Kidney (tissue), 14 donors: Measurements from ENCODE around the gene TANGO2. TPM values are rescaled to one million over a fixed set of nuclear protein-coding genes. Genes with fewer than 3 reads are reported as not detected.

Experiments used
- DNase-seq, 5 donors: peaks; one replicate each; pipeline ENCODE4 v3.0.0-alpha.2; 2013 to 2020
- FAIRE-seq: peaks from 2 replicates; lab custom pipeline; 2012; peaks lifted over from hg19 to GRCh38; lab: Jason Lieb, UNC
- H3K27ac ChIP-seq, 2 donors: one replicate each; pipeline ENCODE4 v1.7.0; 2013; ENCODE audit warnings: low read depth in 2 of 2, low read length in 2 of 2, inconsistent platforms in 1 of 2
- H3K27me3 ChIP-seq: one replicate; pipeline ENCODE4 v1.7.1; 2013; ENCODE audit warnings: low read length, inconsistent platforms; ENCODE audit not compliant: control insufficient read depth, insufficient read depth
- H3K36me3 ChIP-seq, 3 donors: one replicate each; pipeline versions ENCODE4 v1.7.0 to v1.7.1; 2013; ENCODE audit warnings: low read length in 3 of 3, control low read depth in 1 of 3, inconsistent platforms in 1 of 3; ENCODE audit not compliant: insufficient read depth in 3 of 3, control insufficient read depth in 2 of 3
- H3K4me1 ChIP-seq, 3 donors: one replicate each; pipeline versions ENCODE4 v1.7.0 to v1.7.1; 2013; ENCODE audit warnings: low read length in 3 of 3, inconsistent platforms in 1 of 3, low read depth in 1 of 3; ENCODE audit not compliant: control insufficient read depth in 2 of 3, insufficient read depth in 2 of 3
- H3K4me3 ChIP-seq, 3 donors: one replicate each; pipeline versions ENCODE4 v1.7.0 to v1.8.1; 2013; ENCODE audit warnings: low read length in 3 of 3, control low read depth in 1 of 3, inconsistent platforms in 1 of 3
- H3K9ac ChIP-seq, 3 donors: one replicate each; pipeline versions ENCODE4 v1.7.0 to v1.7.1; 2013; ENCODE audit warnings: low read length in 3 of 3, control low read depth in 1 of 3, inconsistent platforms in 1 of 3
- H3K9me3 ChIP-seq, 3 donors: one replicate each; pipeline versions ENCODE4 v1.7.0 to v1.7.1; 2013; ENCODE audit warnings: low read length in 3 of 3, control low read depth in 1 of 3, inconsistent platforms in 1 of 3; ENCODE audit not compliant: control insufficient read depth in 2 of 3, insufficient read depth in 1 of 3
- intact Hi-C: fragments of 100-400 bp; cut with DNase I; formaldehyde crosslinking; loops from one replicate; pipeline ENCODE4 v1.11.1; 2022
- polyA plus RNA-seq: library from polyadenylated mRNA; stranded (reverse); fragments of 350-450 nt; fragmentation: Illumina TruSeq; extraction: RNeasy Lipid Tissue Mini Kit (QIAGEN cat#74804); gene quantifications from one replicate; pipeline ENCODE4 v1.2.3, GENCODE V29; 2014; ENCODE audit warnings: low read depth, low replicate concordance; ENCODE audit not compliant: insufficient read depth
- total RNA-seq: library from RNA; stranded (reverse); fragmentation: NEBNext Ultra II Directional; extraction: Animal tissue kit (Norgen Biotek cat#: 25700); gene quantifications from one replicate; pipeline ENCODE4 v1.2.1, GENCODE V29; 2021
- TF ChIP-seq, protein P1 (sequence below): IDR thresholded peaks from 3 replicates; pipeline ENCODE4 v1.5.1; 2012; ENCODE audit warnings: mild to moderate bottlenecking, moderate library complexity, borderline replicate concordance; ENCODE audit not compliant: insufficient read depth; ENCODE audit errors: extremely low read depth
- donor health status: control.
- donor health status: control.
- donor health status: control.
- donor health status: control.
- donor health status: control.
- donor health status: DM: yes; HTN: yes; CAD: no.
- donor health status: Normal renal cell carcinoma (clear cell type).

TANGO2 gene
- total and polyA plus RNA-seq, 2 donors from 2014 or later: 27.7 to 37.3 TPM

DNA sequence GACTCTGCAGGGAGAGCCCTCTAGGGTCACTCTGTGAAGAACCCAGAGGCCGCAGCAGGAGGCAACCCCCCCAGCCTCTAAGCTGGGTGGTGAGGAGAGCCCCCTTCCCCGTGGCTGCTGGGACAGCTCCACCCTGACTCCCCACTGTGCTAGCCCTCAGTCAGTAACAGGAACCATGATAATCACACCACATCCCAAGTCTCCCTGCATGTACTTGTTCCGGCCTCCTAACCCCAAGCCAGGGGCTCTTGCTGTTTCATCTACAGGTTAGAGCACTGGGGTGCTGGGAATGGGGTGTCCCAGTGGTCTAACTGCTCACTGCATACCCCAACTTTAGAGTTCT lies 31.2 kb upstream of the TANGO2 start:
- Histone ChIP-seq H3K9ac (no peak overlapping the region), H3K27ac (no peak overlapping the region), H3K4me3 (no peak overlapping the region), H3K9me3 (no peaks in the 10 kb centered on the region), H3K27me3 (no peaks in the 10 kb centered on the region), H3K36me3 (no peaks in the 10 kb centered on the region), H3K4me1 (peaks cover 0 to 19% (median 0%) of the 10 kb centered on the region in 3 donors)
- intact Hi-C loops: no loop called here
- FAIRE-seq: no peak
- no peak for DNase-seq
- TF ChIP-seq, protein P1, sequence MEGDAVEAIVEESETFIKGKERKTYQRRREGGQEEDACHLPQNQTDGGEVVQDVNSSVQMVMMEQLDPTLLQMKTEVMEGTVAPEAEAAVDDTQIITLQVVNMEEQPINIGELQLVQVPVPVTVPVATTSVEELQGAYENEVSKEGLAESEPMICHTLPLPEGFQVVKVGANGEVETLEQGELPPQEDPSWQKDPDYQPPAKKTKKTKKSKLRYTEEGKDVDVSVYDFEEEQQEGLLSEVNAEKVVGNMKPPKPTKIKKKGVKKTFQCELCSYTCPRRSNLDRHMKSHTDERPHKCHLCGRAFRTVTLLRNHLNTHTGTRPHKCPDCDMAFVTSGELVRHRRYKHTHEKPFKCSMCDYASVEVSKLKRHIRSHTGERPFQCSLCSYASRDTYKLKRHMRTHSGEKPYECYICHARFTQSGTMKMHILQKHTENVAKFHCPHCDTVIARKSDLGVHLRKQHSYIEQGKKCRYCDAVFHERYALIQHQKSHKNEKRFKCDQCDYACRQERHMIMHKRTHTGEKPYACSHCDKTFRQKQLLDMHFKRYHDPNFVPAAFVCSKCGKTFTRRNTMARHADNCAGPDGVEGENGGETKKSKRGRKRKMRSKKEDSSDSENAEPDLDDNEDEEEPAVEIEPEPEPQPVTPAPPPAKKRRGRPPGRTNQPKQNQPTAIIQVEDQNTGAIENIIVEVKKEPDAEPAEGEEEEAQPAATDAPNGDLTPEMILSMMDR: no peak

DNA sequence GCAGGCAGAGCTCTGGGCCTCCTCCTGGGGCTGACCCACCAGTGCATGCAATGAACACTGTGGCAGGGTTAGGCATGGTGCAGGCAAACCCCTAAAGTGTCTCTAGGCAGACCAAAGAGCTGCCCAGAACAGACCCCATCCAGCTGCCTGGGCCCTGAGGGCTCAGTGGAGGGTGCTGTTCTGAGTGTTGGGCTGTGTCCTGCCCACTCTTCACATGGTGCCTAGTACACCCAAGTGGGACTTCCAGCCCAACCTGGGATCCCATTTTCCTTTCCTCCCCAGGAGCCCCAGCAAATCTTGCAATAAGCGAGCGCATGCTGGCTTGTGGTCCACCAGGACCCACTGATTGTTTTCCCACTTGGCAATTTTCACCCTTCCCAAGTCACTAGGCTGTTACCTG lies 30.7 kb upstream of the TANGO2 start:
- DNase-seq: peak in 1 of 5 donors; percentile 38
- H3K27ac ChIP-seq: peak overlapping the region in 1 of 2 donors; percentile 3
- no peaks in the 10 kb centered on the region for H3K36me3 ChIP-seq
- H3K9ac ChIP-seq: no peak overlapping the region
- intact Hi-C loops: no loop called here
- no peak overlapping the region for H3K4me3 ChIP-seq
- no peaks in the 10 kb centered on the region for H3K9me3 ChIP-seq
- H3K27me3 ChIP-seq: no peaks in the 10 kb centered on the region
- TF ChIP-seq, protein P1: no peak
- FAIRE-seq: no peak
- H3K4me1 ChIP-seq: peaks cover 0 to 18% (median 0%) of the 10 kb centered on the region in 3 donors

DNA sequence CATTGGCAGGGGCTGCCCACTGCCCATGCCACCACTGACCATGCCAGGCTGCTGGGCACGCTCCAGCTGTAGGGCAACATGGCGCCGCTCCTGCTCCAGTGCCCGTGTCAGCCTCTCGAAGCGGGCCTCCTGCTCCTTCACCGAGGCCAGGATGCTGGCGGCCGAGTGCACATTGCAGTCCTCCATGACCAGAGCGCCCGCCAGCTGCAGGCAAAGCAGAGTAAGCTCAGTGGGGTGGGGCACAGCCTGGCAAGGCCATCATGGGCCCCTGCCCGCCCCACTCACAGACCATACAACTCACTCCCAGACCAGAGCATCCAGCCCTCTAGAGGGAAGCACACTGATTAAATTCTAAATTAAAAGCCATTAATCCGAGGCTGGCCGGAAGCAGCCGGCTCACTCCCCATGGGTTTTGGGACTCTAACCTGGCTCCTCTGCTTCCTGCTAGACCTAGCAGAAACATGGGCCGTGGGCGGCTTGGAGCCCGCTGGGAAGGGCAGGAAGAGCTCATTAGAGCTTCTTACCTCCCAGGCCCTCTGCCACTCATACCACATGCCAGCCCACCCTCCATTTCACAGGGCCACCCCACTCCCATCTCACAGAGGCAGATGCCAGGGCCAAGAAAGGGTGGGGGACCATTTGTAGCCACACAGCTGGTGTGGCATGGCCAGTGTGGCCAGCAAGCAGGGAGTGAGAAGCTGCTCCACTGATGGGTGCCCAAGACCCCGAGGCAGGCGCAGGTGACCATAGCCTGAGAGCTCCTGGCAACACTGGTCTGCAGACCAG lies 30.1 kb upstream of the TANGO2 start:
- FAIRE-seq (no peak), DNase-seq (peak in 1 of 5 donors; percentile 69)
- Histone ChIP-seq H3K27ac (peak overlapping the region in 1 of 2 donors; percentile 3), H3K36me3 (no peaks in the 10 kb centered on the region), H3K4me1 (peaks cover 0 to 14% (median 0%) of the 10 kb centered on the region in 3 donors), H3K27me3 (no peaks in the 10 kb centered on the region), H3K9ac (no peak overlapping the region), H3K9me3 (no peaks in the 10 kb centered on the region), H3K4me3 (no peak overlapping the region)
- TF ChIP-seq, protein P1: no peak
- intact Hi-C loops: no loop called here
